Suprapubic skin (tissue), 4 donors: ENCODE data around the gene UVRAG. TPM values are rescaled to one million over a fixed set of nuclear protein-coding genes. Genes with fewer than 3 reads are reported as not detected.

ENCODE experiments used
- DNase-seq, 2 donors: peaks; one replicate each; pipeline ENCODE4 v3.0.0-alpha.2; 2019; ENCODE audit warnings: low spot score in 2 of 2
- H3K27ac ChIP-seq: fragments of 200-600 bp; sonication (generic); one replicate; pipeline ENCODE4 v1.5.1; 2019
- H3K27me3 ChIP-seq: fragments of 200-600 bp; sonication (generic); one replicate; pipeline ENCODE4 v1.5.1; 2019
- H3K36me3 ChIP-seq: fragments of 200-600 bp; sonication (generic); one replicate; pipeline ENCODE4 v1.5.1; 2019
- H3K4me1 ChIP-seq: fragments of 200-600 bp; sonication (generic); one replicate; pipeline ENCODE4 v1.5.1; 2019
- H3K4me3 ChIP-seq: fragments of 200-600 bp; sonication (generic); one replicate; pipeline ENCODE4 v1.5.1; 2019; ENCODE audit warnings: mild to moderate bottlenecking
- H3K9me3 ChIP-seq: fragments of 200-600 bp; sonication (generic); one replicate; pipeline ENCODE4 v1.5.1; 2019
- CTCF ChIP-seq, 2 donors: fragments of 200-600 bp in 1 of 2; fragments of 450-650 bp in 1 of 2; sonication (generic) in 1 of 2; IDR thresholded peaks; one replicate each; pipeline ENCODE4 v1.5.1; 2016 to 2019; ENCODE audit warnings: antibody characterized with exemption in 2 of 2, mild to moderate bottlenecking in 1 of 2, moderate library complexity in 1 of 2
- EP300 ChIP-seq: sonication (generic); formaldehyde crosslinking; IDR thresholded peaks from one replicate; pipeline ENCODE4 v1.6.1; 2017; ENCODE audit warnings: antibody characterized with exemption
- POLR2A ChIP-seq, 2 donors: fragments of 450-650 bp; IDR thresholded peaks; one replicate each; pipeline ENCODE4 v1.6.1; 2017; ENCODE audit warnings: antibody characterized with exemption in 2 of 2, mild to moderate bottlenecking in 2 of 2, moderate library complexity in 2 of 2
- POLR2AphosphoS5 ChIP-seq, 3 donors: sonication (generic); formaldehyde crosslinking; IDR thresholded peaks; one replicate each; pipeline ENCODE4 v1.6.1; 2017; ENCODE audit warnings: antibody characterized with exemption in 3 of 3
- WGBS: methylation state at CpG from one replicate; pipeline ENCODE4 v1.1.5; 2018; 5-methylcytosine and 5-hydroxymethylcytosine counted together
- total RNA-seq, 4 donors: library from RNA; depleted of rRNA; stranded (reverse); fragments of >200 nt; gene quantifications; one replicate each; pipeline ENCODE4 v1.1.0, GENCODE V29; 2016

The UVRAG gene
- total RNA-seq, 4 donors from 2014 or later = 17.5 to 30.0 (median 22.1) TPM

GRCh38 chr11:76010051-76010450 is 195.0 kb downstream of the UVRAG start:
- H3K9me3 ChIP-seq = no peaks in the 10 kb centered on the region
- no peak overlapping the region for H3K27ac ChIP-seq
- H3K27me3 ChIP-seq = no peaks in the 10 kb centered on the region
- H3K4me1 ChIP-seq = no peaks in the 10 kb centered on the region
- no peak overlapping the region for H3K4me3 ChIP-seq
- TF ChIP-seq CTCF (IDR thresholded peaks at IDR 0.05) (no peak), POLR2A (IDR thresholded peaks at IDR 0.05) (no peak), EP300 (no peak), POLR2AphosphoS5 (IDR thresholded peaks at IDR 0.05) (no peak)
- H3K36me3 ChIP-seq = peaks cover 34% of the 10 kb centered on the region
- no peak for DNase-seq
- 95% methylated on average over 2 of the region's 2 CpGs for WGBS

- H3K4me1 ChIP-seq = no peaks in the 10 kb centered on the region
- no peak overlapping the region for H3K27ac ChIP-seq
- H3K36me3 ChIP-seq = peaks cover 30% of the 10 kb centered on the region
- 93% methylated on average over 1 of the region's 1 CpG for WGBS
- no peaks in the 10 kb centered on the region for H3K27me3 ChIP-seq
- DNase-seq = no peak
- no peak overlapping the region for H3K4me3 ChIP-seq
- no peak for TF ChIP-seq EP300
- no peak for TF ChIP-seq POLR2AphosphoS5 (IDR thresholded peaks at IDR 0.05)
- no peak for TF ChIP-seq CTCF (IDR thresholded peaks at IDR 0.05)
- TF ChIP-seq POLR2A (IDR thresholded peaks at IDR 0.05) = no peak
- H3K9me3 ChIP-seq = no peaks in the 10 kb centered on the region
Observed at GRCh38 chr11:76013526-76013925, 198.5 kb downstream of the UVRAG start.

GRCh38 chr11:76023236-76024068 is 208.4 kb downstream of the UVRAG start:
- 75% methylated on average over 3 of the region's 3 CpGs for WGBS
- peaks cover under 1% of the 10 kb centered on the region for H3K36me3 ChIP-seq
- no peak overlapping the region for H3K4me3 ChIP-seq
- H3K4me1 ChIP-seq = peaks cover 7% of the 10 kb centered on the region
- no peaks in the 10 kb centered on the region for H3K9me3 ChIP-seq
- TF ChIP-seq POLR2A (IDR thresholded peaks at IDR 0.05) (no peak), EP300 (no peak), POLR2AphosphoS5 (IDR thresholded peaks at IDR 0.05) (no peak)
- no peaks in the 10 kb centered on the region for H3K27me3 ChIP-seq
- no peak overlapping the region for H3K27ac ChIP-seq
- DNase-seq = no peak

- H3K9me3 ChIP-seq = no peaks in the 10 kb centered on the region
- no peak overlapping the region for H3K27ac ChIP-seq
- TF ChIP-seq POLR2AphosphoS5 (IDR thresholded peaks at IDR 0.05) = no peak
- no peak for TF ChIP-seq POLR2A (IDR thresholded peaks at IDR 0.05)
- TF ChIP-seq CTCF (IDR thresholded peaks at IDR 0.05) = no peak
- TF ChIP-seq EP300 = no peak
- no peak overlapping the region for H3K4me3 ChIP-seq
- H3K36me3 ChIP-seq = no peaks in the 10 kb centered on the region
- 61% methylated on average over 1 of the region's 1 CpG for WGBS
- H3K4me1 ChIP-seq = peaks cover 7% of the 10 kb centered on the region
- H3K27me3 ChIP-seq = no peaks in the 10 kb centered on the region
- DNase-seq = no peak
Observed at GRCh38 chr11:76025068-76025467, 210.1 kb downstream of the UVRAG start.

- Histone ChIP-seq H3K9me3 (no peaks in the 10 kb centered on the region), H3K27ac (no peak overlapping the region), H3K36me3 (no peaks in the 10 kb centered on the region), H3K27me3 (no peaks in the 10 kb centered on the region), H3K4me1 (peaks cover 9% of the 10 kb centered on the region), H3K4me3 (no peak overlapping the region)
- DNase-seq = no peak
- 85% methylated on average over 3 of the region's 3 CpGs for WGBS
- TF ChIP-seq POLR2AphosphoS5 (IDR thresholded peaks at IDR 0.05) (no peak), CTCF (IDR thresholded peaks at IDR 0.05) (no peak), EP300 (no peak), POLR2A (IDR thresholded peaks at IDR 0.05) (no peak)
Observed at GRCh38 chr11:76025817-76026216, 210.8 kb downstream of the UVRAG start.
